22Rv1 (cell line): ENCODE measurements around the gene LCE2A.
"Not testable (repeated sequence)": the region's sequence is repeated elsewhere in the genome, so short reads cannot be mapped to it uniquely, and the experiment has no call there.

ENCODE experiments used
- H3K27ac ChIP-seq: fragments of 450-650 bp; 2 replicates; pipeline ENCODE4 v1.5.1; 2017
- ZFX ChIP-seq: fragments of 450-650 bp; IDR thresholded peaks from 2 replicates; pipeline ENCODE4 v1.6.1; 2017; ENCODE audit warnings: antibody characterized with exemption, borderline replicate concordance
- TF ChIP-seq, protein P1 (sequence below): fragments of 450-650 bp; IDR thresholded peaks from 2 replicates; pipeline ENCODE4 v1.5.1; 2017; ENCODE audit warnings: mild to moderate bottlenecking

Gene LCE2A, protein sequence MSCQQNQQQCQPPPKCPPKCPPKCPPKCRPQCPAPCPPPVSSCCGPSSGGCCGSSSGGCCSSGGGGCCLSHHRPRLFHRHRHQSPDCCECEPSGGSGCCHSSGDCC

DNA sequence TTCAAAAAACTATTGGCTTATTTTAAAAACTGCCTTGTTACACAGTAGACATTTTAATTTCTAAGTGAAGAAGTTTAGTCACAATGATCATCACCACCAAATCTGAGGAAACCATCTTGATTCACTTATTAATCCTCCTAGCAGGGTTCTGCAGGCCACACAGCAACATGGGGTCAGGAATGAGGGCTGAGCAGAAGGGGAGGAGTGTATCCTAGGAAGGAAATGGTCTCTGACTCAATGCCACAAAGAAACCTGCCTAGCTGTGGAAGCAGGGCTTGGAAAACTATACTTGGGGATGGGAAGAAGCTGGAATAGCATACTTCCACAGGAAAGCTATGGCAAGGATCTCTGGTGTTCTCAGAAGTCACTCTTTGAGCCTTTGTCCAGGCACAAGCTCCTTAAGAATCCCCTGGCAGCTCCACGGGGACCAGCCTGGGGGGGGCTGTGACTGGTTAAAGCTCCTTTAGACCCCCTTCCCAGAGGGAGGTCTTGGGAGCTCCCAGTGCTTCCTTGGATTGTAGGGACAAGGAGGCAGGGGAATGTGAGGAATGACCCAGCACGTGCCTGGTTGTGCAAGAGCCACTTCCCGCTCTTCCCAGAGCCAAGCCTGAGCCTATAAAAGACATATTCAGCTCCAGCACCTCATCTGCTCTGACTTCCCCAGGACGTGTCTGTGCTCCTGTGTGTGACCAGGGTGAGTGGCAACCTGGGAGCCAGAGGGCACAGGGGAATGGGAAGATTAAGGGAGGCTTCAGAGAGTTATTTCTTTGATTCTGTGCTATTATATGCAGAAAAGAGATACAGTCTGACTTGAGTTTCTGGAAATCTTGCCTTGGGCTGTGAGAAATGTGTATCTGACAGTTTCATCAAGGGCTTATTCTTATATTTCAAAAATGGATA, at the start of gene LCE2A:
Gene LCE2A, plus strand, starts transcription at position 645 of the 900 bp plus-strand sequence. CDS start 557 bp downstream, outside the sequence.
- TF ChIP-seq ZFX, result no peak
- TF ChIP-seq, protein P1, sequence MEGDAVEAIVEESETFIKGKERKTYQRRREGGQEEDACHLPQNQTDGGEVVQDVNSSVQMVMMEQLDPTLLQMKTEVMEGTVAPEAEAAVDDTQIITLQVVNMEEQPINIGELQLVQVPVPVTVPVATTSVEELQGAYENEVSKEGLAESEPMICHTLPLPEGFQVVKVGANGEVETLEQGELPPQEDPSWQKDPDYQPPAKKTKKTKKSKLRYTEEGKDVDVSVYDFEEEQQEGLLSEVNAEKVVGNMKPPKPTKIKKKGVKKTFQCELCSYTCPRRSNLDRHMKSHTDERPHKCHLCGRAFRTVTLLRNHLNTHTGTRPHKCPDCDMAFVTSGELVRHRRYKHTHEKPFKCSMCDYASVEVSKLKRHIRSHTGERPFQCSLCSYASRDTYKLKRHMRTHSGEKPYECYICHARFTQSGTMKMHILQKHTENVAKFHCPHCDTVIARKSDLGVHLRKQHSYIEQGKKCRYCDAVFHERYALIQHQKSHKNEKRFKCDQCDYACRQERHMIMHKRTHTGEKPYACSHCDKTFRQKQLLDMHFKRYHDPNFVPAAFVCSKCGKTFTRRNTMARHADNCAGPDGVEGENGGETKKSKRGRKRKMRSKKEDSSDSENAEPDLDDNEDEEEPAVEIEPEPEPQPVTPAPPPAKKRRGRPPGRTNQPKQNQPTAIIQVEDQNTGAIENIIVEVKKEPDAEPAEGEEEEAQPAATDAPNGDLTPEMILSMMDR, result no peak
- H3K27ac ChIP-seq, result no peak within 1 kb of the TSS

DNA sequence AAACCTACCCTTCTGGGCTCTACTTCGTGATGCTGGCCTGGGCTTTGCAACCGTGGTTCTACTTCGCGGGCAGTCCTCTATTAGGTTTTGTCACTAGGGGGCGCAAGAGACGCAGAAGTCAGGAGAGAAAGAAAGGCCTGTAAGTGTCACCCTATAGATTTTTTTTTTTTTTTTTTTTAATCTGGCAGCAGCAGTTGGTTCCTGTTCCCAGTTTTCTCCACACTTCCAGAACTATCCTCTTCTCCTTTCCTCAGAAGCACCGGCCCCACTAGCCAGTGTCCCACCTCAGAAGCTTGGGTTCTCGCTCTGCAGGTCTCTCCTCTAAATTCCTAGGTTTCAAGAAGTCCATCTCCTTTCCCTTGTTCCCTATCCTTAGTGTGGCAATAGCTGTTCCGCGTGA, 44.0 kb upstream of the LCE2A start:
- no peak for TF ChIP-seq ZFX
- TF ChIP-seq, protein P1, result peak; percentile 98
- no peak overlapping the region for H3K27ac ChIP-seq

DNA sequence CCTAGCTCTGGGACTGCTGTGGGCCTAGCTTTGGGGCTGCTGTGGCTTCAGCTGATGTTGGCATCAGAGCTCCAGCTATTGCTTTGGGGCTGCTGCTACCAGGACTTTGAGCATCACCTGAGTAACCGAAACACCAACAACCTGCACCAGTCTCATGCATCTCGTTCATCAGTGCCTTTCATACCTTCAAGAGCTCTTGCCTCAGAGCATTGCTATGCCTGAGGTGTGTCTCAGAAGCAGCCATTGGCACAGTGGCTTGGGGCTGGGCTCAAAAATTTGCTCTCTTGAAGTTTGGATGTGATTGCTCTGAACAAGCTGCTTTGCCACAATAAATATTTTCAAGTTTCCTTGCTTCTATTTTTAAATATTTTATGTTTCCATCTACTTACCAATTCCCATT, 41.7 kb upstream of the LCE2A start:
- TF ChIP-seq, protein P1, result no peak
- no peak for TF ChIP-seq ZFX
- H3K27ac ChIP-seq, result no peak overlapping the region

DNA sequence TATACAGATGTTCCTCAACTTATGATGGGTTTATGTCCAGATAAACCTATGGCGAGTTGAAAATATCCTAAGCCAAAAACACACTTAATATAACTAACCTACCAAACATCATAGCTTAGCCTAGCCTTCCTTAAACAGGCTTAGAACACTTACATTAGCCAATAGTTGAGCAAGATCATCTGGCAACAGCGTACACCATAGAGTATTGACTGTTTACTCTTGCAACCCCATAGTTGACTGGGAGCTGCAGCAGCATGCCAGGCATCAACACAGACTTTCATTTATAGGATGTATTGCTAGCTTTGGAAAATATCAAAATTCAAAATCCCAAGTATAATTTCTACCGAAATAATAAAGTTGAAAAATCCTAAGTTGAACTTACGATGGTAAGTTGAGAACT, 40.5 kb upstream of the LCE2A start:
- H3K27ac ChIP-seq, result no peak overlapping the region
- TF ChIP-seq ZFX, result no peak
- TF ChIP-seq, protein P1, result no peak

DNA sequence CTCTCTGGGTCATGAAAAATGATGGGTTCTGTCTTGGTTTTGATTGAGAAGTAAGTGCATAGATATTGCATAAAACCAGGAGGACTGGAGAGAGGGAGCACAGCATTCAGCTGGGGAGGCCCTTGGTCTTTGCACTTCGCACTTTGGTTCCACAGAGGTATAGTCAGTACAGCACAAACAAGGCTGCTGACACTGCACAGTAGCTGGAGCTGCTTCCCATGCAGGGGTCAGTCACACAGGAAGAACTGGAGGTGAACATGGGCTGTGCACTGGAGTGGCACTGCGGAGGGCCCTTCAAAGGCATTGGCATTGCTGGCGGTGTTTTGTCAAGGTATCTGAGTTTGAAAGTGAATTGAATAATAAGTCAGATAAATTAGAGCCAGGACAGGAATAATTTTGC, 39.5 kb upstream of the LCE2A start:
- TF ChIP-seq, protein P1, result no peak
- no peak for TF ChIP-seq ZFX
- no peak overlapping the region for H3K27ac ChIP-seq

DNA sequence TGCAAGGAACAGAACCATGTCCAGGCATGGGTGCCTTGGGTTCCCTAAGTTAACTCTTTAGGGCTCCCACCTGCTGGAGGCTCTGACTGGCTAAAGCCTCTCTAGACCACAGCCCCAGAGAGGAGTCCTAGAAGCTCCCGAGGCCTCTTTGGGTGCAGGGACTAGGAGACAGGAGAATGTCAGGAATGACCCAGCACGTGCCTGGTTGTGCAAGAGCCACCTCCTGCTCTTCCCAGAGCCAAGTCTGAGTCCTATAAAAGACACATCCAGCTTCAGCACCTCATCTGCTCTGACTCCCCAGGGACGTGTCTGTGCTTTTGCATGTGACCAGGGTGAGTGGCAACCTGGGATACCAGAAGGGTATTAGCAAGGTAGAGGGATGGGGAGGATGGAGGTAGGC, 35.0 kb upstream of the LCE2A start, which contains the start of gene LCE2D:
Gene LCE2D, plus strand, starts transcription at position 283 of the 400 bp plus-strand sequence. CDS start 726 bp downstream, outside the sequence.
- TF ChIP-seq ZFX, result no peak
- TF ChIP-seq, protein P1, result no peak
- H3K27ac ChIP-seq, result no peak within 1 kb of the TSS

DNA sequence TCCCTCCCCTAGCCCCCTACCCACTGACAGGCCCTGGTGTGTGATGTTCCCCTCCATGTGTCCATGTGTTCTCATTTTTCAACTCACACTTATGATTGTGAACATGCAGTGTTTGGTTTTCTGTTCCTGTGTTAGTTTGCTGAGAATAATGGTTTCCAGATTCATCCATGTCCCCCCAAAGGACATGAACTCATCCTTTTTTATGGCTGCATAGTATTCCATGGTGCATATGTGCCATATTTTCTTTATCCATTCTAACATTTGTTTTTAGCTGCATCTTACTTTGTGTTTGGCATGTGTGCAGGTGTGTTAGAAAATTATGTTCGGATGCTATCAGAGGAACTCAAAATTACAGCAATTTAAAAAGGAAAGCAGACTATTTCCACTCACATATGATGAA, 32.0 kb upstream of the LCE2A start:
- not testable (repeated sequence) for H3K27ac ChIP-seq
